ENCODE data around the gene USP32.

DNA sequence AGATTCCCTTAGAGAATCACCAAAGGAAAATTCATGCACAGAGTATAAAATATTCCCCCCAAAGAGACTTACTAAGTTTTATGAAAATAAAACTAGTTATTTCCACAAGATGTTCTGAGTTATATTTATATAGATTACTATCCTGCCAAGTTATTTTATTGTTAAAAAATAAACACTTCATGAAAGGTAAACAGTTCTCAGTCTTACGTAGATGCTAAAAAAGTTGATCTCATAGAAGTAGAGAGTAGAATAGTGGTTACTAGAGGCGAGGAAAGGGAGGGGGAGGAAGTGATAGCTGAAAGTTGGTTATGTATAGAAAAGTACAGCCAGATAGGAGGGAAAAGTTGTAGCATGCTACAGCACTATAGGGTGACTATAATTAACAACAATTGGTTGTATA, 65.2 kb downstream of the USP32 start:
- TF ChIP-seq, protein P1, sequence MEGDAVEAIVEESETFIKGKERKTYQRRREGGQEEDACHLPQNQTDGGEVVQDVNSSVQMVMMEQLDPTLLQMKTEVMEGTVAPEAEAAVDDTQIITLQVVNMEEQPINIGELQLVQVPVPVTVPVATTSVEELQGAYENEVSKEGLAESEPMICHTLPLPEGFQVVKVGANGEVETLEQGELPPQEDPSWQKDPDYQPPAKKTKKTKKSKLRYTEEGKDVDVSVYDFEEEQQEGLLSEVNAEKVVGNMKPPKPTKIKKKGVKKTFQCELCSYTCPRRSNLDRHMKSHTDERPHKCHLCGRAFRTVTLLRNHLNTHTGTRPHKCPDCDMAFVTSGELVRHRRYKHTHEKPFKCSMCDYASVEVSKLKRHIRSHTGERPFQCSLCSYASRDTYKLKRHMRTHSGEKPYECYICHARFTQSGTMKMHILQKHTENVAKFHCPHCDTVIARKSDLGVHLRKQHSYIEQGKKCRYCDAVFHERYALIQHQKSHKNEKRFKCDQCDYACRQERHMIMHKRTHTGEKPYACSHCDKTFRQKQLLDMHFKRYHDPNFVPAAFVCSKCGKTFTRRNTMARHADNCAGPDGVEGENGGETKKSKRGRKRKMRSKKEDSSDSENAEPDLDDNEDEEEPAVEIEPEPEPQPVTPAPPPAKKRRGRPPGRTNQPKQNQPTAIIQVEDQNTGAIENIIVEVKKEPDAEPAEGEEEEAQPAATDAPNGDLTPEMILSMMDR (conservative IDR thresholded peaks at IDR 0.05; ENCODE audit: low read length) = no peak
- TF ChIP-seq EZH2phosphoT487 (IDR thresholded peaks at IDR 0.05; ENCODE audit: borderline replicate concordance) = no peak

Data from Loucy (cell line).